Adrenal gland (tissue), 12 donors: ENCODE results near the gene MARK3. TPM values are rescaled to one million over a fixed set of nuclear protein-coding genes. Genes with fewer than 3 reads are reported as not detected.

Experiments used
- DNase-seq, 7 donors: peaks; one replicate each; pipeline ENCODE4 v3.0.0-alpha.2; 2019 to 2020
- H3K27ac ChIP-seq, 5 donors: fragments of 200-600 bp; sonication (generic) in 4 of 5; 1 replicate in 3 of 5; 2 replicates in 2 of 5; pipeline versions ENCODE4 v1.5.1 to v1.8.0; 2016 to 2020; ENCODE audit warnings: mild to moderate bottlenecking in 1 of 5
- H3K27me3 ChIP-seq: fragments of 200-600 bp; 2 replicates; pipeline ENCODE4 v1.8.0; 2021
- H3K36me3 ChIP-seq, 2 donors: fragments of 200-600 bp; replicated peaks in 1 of 2; 1 replicate in 1 of 2; 2 replicates in 1 of 2; pipeline versions ENCODE4 v1.5.1 to v1.8.0; 2018 to 2022
- H3K4me1 ChIP-seq, 2 donors: fragments of 200-600 bp; replicated peaks in 1 of 2; 1 replicate in 1 of 2; 2 replicates in 1 of 2; pipeline versions ENCODE4 v1.5.1 to v1.8.0; 2018 to 2021
- H3K4me3 ChIP-seq, 4 donors: fragments of 200-600 bp; sonication (generic) in 3 of 4; one replicate each; pipeline ENCODE4 v1.5.1; 2016 to 2018
- H3K9me3 ChIP-seq, 3 donors: fragments of 200-600 bp; sonication (generic) in 1 of 3; replicated peaks in 1 of 3; 1 replicate in 2 of 3; 2 replicates in 1 of 3; pipeline versions ENCODE4 v1.5.1 to v1.8.0; 2016 to 2021
- POLR2A ChIP-seq, 2 donors: fragments of 450-650 bp; IDR thresholded peaks; one replicate each; pipeline ENCODE4 v1.6.1; 2017; ENCODE audit warnings: antibody characterized with exemption in 2 of 2, mild to moderate bottlenecking in 2 of 2, moderate library complexity in 1 of 2
- WGBS, 4 donors: extraction: QIAGEN DNeasy Blood & Tissue Kit in 2 of 4; methylation state at CpG; one replicate each; pipeline versions ENCODE4 v1.1.5 to v1.1.7; 2013 to 2017; 5-methylcytosine and 5-hydroxymethylcytosine counted together
- intact Hi-C, 2 donors: fragments of 100-400 bp; cut with DNase I; formaldehyde crosslinking; loops; one replicate each; pipeline versions ENCODE4 v1.14.1 to v1.15.0; 2022 to 2023
- polyA plus RNA-seq, 3 donors: library from polyadenylated mRNA; stranded (reverse); fragments of 200-250 nt in 2 of 3; fragments of 350-450 nt in 1 of 3; fragmentation: Illumina TruSeq in 1 of 3; extraction: RNeasy Lipid Tissue Mini Kit (QIAGEN cat#74804) in 1 of 3; gene quantifications; one replicate each; pipeline ENCODE4 v1.2.3, GENCODE V29; 2013 to 2014
- total RNA-seq, 9 donors: library from RNA; depleted of rRNA in 4 of 9; stranded (reverse); fragments of >200 nt in 4 of 9; fragments of 120-200 nt in 1 of 9; fragmentation: NEBNext Ultra II Directional in 1 of 9; extraction: Animal tissue kit (Norgen Biotek cat#: 25700) in 1 of 9; gene quantifications; one replicate each; pipeline versions ENCODE4 v1.1.0 to v1.2.4, GENCODE V29; 2013 to 2023
- TF ChIP-seq, protein P1 (sequence below), 6 experiments: fragments of 450-650 bp in 4 of 6; fragments of 200-600 bp in 2 of 6; sonication (generic) in 1 of 6; IDR thresholded peaks; 1 replicate in 5 of 6; 2 replicates in 1 of 6; pipeline versions ENCODE4 v1.5.1 to v1.8.0; 2016 to 2021; ENCODE audit warnings: antibody characterized with exemption in 6 of 6, mild to moderate bottlenecking in 2 of 6, moderate library complexity in 1 of 6
- donor health status: healthy with polysubstance abuse.
- donor health status: Bipolar disorder and iron deficiency.
- donor health status: DM: yes; HTN: yes; CAD: no.
- donor health status: DM: no; HTN: no; CAD: no.
- donor health status: DM: no; HTN: no; CAD: no.
- donor health status: DM: yes; HTN: yes; CAD: no.

The MARK3 gene
- total and polyA plus RNA-seq, 12 donors = 73.1 to 233 (median 94.6) TPM

GRCh38 chr14:103385929-103386712 is 906 bp downstream of the MARK3 start:
- peak; percentile 34 to 67 (median 55) for DNase-seq
- TF ChIP-seq POLR2A (IDR thresholded peaks at IDR 0.05) = peak in 1 of 2 donors; percentile 36
- TF ChIP-seq, protein P1, sequence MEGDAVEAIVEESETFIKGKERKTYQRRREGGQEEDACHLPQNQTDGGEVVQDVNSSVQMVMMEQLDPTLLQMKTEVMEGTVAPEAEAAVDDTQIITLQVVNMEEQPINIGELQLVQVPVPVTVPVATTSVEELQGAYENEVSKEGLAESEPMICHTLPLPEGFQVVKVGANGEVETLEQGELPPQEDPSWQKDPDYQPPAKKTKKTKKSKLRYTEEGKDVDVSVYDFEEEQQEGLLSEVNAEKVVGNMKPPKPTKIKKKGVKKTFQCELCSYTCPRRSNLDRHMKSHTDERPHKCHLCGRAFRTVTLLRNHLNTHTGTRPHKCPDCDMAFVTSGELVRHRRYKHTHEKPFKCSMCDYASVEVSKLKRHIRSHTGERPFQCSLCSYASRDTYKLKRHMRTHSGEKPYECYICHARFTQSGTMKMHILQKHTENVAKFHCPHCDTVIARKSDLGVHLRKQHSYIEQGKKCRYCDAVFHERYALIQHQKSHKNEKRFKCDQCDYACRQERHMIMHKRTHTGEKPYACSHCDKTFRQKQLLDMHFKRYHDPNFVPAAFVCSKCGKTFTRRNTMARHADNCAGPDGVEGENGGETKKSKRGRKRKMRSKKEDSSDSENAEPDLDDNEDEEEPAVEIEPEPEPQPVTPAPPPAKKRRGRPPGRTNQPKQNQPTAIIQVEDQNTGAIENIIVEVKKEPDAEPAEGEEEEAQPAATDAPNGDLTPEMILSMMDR (IDR thresholded peaks at IDR 0.05) = no peak
- no peaks in the 10 kb centered on the region for H3K36me3 ChIP-seq
- intact Hi-C loops = loop anchor here in 1 of 2 donors (5.0 kb wide), 1 partner anchor 39 kb away; no protein-coding TSS in a partner anchor
- no peaks in the 10 kb centered on the region for H3K27me3 ChIP-seq
- peaks cover 18 to 44% of the 10 kb centered on the region in 2 donors for H3K4me1 ChIP-seq
- 0 to 1% (median 0%) methylated on average over 21 to 44 of the region's 44 CpGs for WGBS, 4 donors
- no peaks in the 10 kb centered on the region for H3K9me3 ChIP-seq
- H3K27ac ChIP-seq = peak overlapping the region; percentile 93 to 99 (median 97)
- H3K4me3 ChIP-seq = peak overlapping the region; percentile 84 to 91 (median 90)

DNA sequence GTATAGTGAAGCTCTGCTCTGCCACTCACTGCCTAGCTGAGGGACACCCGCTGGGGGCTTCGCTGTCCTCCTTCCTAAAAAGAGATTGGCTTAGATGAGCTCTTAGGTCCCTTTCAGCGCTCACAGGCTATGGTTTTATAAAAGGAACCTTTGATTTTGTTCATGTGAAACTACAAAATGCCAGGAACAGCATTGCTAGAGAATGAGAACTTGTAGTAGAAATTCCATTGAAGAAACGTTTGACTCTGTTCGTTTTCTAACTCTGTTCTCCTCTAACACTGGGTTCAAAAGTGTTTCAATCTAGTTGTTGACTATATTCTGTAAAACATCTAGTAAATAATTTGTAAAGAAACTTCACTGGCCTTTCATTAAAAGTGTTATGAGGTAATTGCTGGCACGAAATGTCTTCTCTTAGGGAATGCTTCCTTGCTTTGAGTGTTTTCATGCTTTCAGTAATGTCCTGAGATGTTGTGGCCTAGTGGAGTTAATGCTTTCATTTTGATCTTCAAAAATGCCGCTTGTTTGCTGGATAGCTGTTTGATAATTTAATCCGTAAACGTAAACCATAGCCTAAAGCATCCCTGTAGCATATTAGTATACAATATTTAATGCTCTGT is 1.6 kb downstream of the MARK3 start:
- DNase-seq = no peak
- Histone ChIP-seq H3K4me1 (peaks cover 18 to 50% of the 10 kb centered on the region in 2 donors), H3K4me3 (peak overlapping the region in 3 of 4 donors; percentile 90 to 91 (median 90)), H3K27me3 (no peaks in the 10 kb centered on the region), H3K9me3 (no peaks in the 10 kb centered on the region), H3K36me3 (no peaks in the 10 kb centered on the region), H3K27ac (peak overlapping the region; percentile 10 to 99 (median 95))
- 7 to 8% (median 8%) methylated on average over 9 of the region's 9 CpGs for whole genome bisulfite sequencing, 4 donors
- intact Hi-C loops = loop anchor here in 1 of 2 donors (5.0 kb wide), 1 partner anchor 40 kb away; no protein-coding TSS in a partner anchor
- TF ChIP-seq, protein P1 (IDR thresholded peaks at IDR 0.05) = no peak
- TF ChIP-seq POLR2A (IDR thresholded peaks at IDR 0.05) = peak in 1 of 2 donors; percentile 11

- no peak for DNase-seq
- Histone ChIP-seq H3K4me1 (peaks cover 36 to 68% of the 10 kb centered on the region in 2 donors), H3K27ac (peak overlapping the region in 1 of 5 donors; percentile 99), H3K36me3 (no peaks in the 10 kb centered on the region), H3K9me3 (no peaks in the 10 kb centered on the region), H3K27me3 (no peaks in the 10 kb centered on the region), H3K4me3 (peak overlapping the region in 1 of 4 donors; percentile 90)
- TF ChIP-seq, protein P1 (IDR thresholded peaks at IDR 0.05) = no peak
- no peak for TF ChIP-seq POLR2A (IDR thresholded peaks at IDR 0.05)
- intact Hi-C loops = loop anchor here in 1 of 2 donors (5.0 kb wide), 1 partner anchor 41 kb away; no protein-coding TSS in a partner anchor
- 97 to 100% (median 100%) methylated on average over 1 of the region's 1 CpG for WGBS, 4 donors
Measured at GRCh38 chr14:103388664-103389063, 3.4 kb downstream of the MARK3 start.

- intact Hi-C loops = no loop called here
- Histone ChIP-seq H3K36me3 (no peaks in the 10 kb centered on the region), H3K4me1 (peaks cover 48 to 80% of the 10 kb centered on the region in 2 donors), H3K27ac (peak overlapping the region in 2 of 5 donors; percentile 2 to 39), H3K4me3 (no peak overlapping the region), H3K9me3 (no peaks in the 10 kb centered on the region), H3K27me3 (no peaks in the 10 kb centered on the region)
- no peak for TF ChIP-seq POLR2A (IDR thresholded peaks at IDR 0.05)
- TF ChIP-seq, protein P1 (IDR thresholded peaks at IDR 0.05) = no peak
- DNase-seq = peak in 3 of 7 donors; percentile 24 to 32 (median 26)
- WGBS, 4 donors = 62 to 68% (median 63%) methylated on average over 3 to 4 of the region's 4 CpGs
Measured at GRCh38 chr14:103390605-103391004, 5.4 kb downstream of the MARK3 start.
